GM21381 (cell line): ENCODE measurements around the gene ST3GAL6.

Experiments
- ATAC-seq: cut with Tn5 transposase; IDR thresholded peaks from one replicate; pipeline ENCODE4 v1.9.1; 2021; ENCODE audit warnings: mild to moderate bottlenecking, moderate library complexity; ENCODE audit not compliant: unreplicated experiment

The ST3GAL6 gene, protein sequence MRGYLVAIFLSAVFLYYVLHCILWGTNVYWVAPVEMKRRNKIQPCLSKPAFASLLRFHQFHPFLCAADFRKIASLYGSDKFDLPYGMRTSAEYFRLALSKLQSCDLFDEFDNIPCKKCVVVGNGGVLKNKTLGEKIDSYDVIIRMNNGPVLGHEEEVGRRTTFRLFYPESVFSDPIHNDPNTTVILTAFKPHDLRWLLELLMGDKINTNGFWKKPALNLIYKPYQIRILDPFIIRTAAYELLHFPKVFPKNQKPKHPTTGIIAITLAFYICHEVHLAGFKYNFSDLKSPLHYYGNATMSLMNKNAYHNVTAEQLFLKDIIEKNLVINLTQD

DNA sequence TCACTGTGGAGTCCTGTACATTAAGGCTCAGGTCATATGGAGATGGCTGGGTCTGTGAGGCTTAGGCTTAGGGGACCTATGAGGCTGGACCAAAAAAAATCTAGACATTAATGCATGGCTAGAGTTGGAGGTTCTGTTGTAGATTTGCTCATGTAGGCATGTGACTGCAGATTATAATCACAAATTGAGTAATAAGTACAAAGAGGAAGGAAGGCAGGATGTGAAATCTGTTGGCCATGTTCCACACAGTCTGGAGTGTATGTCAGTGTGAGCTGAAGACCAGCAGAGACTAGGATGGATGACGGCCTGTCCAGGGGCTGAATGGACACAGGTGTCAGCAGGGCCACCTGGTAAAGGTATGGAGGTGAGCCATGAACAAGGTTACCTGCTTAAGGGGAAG is at the start of gene ST3GAL6:
TSS of gene ST3GAL6 (plus strand) at position 265 of the 400 bp plus-strand sequence. CDS start 5,101 bp downstream, outside the sequence.
- ATAC-seq, result no peak

DNA sequence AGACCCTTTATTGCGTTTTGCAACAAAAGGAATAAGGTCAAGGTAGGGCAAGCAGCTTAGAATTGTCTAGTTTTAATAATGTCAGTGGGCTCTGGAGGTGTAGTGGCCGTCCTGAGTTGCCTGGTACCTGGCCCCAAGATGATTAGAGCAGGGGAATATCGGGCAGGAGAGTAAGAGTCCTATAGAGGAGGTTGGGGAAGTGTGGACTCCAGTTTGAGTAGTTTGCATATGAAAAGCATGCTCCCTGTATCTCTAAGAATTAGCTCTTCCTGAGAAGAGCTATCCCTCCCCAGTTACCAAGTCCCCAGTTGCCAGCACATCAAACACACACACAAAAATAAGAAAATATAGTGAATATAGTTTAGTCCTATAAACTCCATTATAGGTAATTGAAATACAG is 49.2 kb upstream of the ST3GAL6 start:
- ATAC-seq, result no peak

DNA sequence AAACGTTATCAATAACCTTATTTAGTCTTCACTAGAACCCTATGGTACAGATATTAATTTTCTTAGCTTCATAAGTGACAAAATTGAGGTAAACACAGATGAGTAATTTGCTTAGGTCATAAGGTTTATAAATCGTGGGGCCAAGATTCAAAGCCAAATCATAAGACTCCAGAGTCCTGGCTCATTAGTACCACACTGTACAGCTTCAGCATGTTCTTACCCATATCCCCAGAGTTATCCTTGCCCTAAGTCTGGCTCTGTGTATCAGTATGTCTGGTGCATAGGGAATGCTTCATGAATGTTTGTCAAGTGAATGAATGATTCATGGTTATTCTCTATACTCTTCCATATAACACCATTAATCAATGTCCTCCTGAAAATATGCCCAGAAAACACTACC is 45.6 kb upstream of the ST3GAL6 start:
- ATAC-seq, result no peak

DNA sequence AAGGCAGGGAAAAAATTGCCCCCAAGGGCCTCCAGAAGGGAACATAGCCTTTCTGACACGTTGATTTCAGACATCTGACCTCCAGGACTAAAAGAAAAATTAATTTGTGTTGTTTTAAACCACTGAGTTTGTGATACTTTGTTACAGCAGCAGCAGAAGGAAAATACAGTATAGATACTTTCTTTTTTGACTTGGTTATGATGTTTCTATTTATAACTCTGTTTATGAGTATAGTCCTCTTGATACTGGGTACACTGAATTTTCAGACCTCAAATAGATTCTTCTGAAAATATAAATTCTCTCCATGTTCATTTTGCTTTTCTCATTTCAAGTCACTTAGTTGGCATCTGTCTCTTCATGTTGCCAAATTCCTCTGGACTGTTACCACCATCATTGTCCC is 44.4 kb upstream of the ST3GAL6 start:
- ATAC-seq, result no peak

DNA sequence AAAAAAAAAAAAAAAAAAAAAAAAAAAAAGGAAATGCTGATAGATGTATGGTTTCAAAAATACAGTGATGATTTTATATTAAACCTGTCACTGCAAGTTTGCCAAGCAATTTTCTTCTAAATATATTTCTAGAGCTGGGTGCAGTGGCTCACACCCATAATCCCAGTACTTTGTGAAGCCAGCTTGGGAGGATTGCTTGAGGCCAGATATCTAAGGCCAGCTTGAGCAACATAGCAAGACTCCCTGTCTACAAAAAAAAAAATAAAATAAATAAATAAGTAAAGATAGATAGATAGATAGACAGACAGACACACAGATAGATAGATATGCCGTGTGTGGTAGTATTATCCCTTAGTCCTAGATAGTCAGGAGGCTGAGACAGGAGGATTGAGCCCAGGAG is 41.4 kb upstream of the ST3GAL6 start:
- no peak for ATAC-seq

DNA sequence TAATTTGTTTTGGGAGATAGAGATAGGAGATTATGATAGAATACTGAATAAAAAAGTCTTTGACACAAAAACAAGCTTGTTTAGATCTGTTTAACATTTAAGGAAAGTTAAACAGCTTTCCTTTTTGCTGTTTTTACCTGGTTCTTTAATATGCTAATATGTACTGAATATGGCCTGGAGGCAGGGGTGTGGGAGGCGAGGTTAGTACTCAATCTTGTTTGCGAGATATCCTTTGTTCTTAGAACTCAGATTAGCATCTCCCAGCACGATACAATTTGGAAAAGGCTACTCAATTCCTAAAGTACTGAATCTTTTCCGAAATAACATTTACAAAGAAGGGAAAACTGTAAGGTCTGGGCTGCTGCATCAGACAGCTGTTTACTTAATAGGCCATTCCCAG is 40.8 kb upstream of the ST3GAL6 start:
- ATAC-seq, result no peak

DNA sequence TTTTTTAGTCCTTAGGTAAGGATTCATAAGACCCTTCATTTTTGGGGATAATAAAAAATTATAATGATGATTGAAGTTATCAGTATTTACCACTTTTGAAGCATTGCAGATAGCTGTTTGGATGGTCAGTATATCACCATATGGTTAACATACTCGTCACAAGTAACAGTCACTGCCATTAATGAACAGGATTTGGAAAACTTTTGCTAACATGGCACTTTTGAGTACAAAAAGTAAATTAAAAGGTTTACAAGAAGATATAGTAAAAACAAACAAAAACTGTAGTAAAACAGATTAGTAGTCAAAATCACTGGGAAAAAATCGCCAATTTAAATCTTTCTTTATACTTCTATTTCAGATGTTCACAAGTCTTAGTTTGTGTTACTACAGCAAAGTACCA is 37.8 kb upstream of the ST3GAL6 start:
- no peak for ATAC-seq

DNA sequence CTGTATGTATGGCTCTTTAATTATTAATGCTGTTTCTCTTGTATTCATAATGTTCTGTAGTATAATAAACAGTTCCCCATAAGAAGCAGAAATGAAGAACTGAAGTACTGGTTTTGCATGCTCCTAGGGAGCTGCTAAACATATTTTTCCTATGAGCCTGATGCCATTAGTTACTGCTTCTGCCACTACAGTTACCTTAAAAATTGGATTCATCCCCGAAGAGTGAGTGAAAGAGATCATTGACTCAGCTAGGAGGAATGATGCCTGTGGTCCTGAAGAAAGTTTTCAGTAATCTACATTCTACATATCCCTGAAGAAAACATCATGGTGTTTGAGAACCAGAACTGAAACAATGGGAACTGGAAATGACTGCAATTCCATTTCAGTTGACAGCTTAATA is 37.1 kb upstream of the ST3GAL6 start:
- ATAC-seq, result no peak

DNA sequence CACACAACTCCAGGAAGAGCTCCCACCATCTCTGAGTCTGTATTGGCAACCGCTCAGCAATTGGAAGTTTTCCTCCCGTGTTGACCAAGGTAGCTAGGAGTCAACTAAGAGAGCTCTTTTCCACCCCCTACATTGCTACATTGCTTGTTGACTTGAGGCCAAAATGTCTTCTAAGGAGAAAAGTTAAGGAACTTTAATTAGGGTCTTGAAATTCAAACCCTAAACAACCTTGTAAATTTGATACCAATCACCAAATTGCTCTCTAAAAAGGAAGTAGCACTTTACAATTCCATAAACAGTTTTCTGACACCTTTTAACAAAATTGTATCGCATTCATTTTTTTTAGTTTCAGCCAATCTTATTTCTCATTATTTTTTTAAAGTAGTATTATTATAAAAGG is 35.5 kb upstream of the ST3GAL6 start:
- no peak for ATAC-seq

DNA sequence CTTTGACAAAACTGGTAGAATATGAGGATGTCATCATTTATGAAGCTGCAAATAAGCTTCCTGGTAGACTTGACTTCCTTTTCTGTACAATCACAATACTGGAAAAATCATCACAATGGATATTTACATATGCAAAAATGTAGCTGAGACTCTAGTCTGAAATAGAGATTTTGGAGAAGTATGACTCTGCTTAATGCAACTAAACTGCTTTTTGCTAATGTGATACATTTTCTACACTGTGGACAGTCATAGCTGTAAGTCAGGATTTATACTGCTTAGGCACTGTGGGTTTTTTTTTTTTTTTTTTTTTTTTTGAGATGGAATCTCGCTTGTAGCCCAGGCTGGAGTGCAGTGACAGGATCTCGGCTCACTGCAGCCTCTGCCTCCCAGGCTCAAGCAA is 34.5 kb upstream of the ST3GAL6 start:
- ATAC-seq, result no peak

DNA sequence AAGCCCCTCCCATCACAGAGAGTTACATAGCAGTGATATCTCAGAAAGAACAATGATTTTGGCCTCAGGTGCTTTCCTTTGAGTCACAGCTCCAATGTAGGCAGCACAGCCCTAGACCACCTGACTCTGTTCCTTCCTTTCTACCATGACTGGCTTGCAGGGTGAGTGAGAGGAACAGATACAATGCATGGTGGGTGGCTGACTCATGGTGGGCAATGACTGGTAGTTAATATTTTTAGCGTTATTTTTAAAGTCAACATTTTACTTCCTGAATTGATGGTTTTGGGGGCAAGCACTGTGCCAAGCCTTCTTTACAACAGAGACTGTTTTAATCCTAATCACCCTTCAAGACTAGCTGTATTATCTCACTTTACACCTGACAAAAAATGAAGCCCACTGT is 32.8 kb upstream of the ST3GAL6 start:
- peak; percentile 38 for ATAC-seq

DNA sequence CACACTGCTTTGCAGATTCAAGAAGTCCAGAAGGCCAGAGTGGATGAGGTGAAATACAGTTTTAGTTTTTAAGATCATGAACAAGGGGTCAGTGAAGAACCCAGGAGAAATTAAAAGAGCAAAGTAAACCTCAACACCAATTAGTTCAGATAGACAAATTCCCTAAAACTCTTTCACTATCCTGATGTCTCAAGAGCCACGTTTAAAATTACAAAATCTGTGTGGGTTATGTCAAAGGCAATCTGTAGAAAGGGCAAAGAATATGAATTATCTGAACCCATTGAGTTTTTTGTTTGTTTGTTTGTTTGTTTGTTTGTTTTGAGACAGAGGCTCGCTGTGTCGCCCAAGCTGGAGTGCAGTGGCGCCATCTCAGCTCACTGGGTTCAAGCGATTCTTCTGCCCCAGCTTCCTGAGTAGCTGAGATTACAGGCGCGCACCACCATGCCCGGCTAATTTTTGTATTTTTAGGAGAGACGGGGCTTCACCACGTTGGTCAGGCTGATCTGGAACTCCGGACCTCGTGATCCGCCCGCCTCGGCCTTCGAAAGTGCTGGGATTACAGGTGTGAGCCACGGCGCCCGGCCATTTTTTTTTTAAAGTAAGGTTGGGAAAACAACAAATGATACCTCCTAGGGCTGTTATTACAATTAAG is 32.1 kb upstream of the ST3GAL6 start:
- ATAC-seq, result no peak

DNA sequence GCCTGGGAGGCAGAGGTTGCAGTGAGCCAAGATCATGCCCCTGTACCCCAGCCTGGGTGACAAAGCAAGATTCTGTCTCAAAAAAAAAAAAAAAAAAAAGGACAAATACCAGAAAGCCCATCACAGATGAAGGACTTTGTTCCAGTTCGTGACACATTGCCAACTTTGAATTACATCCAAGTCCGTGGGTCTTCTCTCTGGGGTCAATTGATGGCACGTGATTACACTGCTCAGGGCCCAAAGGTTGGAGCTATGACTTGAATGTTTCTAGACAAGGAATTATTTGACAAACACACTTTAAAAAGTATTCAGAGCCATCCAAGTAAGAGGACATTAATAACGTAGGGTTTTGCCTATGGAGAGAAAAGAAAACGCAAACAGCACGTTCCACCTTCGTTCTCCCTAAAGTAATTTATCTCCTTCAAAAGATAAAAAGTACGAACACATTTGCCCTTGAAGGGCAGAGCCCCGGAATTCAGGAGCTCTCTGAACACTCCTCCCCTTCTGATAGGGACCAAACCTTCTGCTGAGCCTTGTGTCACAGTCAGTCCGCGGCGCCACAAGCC is 31.3 kb upstream of the ST3GAL6 start:
- peak; percentile 51 for ATAC-seq

DNA sequence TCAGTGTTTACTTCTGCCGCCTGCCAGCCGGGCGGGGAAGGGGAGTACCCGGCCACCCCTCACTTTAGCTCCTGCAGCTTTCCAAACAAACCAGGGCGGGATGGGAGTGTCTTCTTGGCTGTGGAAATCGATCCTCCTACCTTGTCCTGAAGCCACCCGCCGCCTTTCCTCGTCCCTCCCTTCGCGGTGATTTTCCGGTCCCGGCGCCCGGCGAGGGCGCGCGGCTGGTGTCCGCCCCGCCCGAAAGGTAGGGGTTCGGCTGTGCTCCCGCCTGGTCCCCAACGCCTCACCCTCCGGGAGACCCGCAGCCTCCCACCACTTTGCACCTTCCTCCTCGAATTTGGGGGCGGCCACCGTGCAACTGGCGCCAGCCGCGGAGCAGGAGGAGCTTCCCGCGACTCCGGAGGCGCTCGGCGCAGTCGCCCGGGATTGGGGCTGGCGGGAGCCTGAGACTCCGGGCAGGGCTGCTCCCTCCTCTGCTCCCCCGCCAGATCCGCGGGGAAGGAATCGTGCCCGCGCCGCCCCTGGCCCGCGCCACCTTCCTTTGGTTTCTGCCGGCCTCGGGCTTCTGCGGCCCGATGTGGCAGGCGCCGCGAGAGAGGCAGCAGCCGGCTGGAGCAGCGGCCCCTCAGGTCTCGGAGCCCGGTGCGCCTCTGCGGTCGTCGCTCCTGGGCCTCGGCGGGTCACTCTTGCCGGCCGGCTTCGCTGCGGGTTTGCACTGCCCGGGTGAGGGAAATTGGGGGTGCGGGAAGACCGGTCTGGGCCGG is 30.7 kb upstream of the ST3GAL6 start:
- peak; percentile 42 for ATAC-seq

DNA sequence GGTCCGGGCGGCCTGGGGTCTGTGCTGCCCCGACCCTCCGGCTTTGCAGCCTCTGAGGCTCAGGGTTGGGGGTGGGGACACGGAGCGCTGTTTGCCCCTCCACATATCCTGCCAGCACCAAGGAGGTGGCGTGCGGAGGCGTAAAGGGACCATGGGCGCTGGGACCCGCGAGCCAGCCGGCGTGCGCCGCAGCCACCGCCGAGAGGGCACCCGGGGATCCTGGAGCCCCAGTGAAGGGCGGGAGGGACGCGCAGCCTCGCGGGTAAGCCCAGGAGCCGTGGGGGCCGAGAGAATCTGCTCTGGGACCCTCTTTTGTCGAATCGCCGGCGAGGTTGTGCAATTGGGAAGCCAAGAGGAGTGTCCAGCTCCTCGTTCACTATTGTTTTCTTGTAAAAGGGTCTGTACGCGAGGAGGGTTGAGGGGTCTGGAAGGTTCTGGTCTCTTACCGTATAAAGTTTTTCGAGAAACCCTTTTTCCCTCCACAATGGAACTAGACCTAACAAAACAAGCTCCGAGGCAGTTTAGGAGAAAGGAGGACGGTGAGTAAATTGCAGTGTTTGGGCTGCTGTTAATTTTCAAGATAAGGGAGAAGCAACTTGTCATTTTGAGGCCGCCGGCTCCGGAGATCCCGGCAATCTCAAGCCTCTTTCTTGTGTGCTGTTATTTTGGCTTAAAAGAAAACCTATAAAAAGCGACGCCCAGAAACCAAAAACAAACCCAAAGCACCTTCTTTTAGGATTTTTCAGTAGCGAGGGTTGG is 29.9 kb upstream of the ST3GAL6 start:
- ATAC-seq, result peak; percentile 31

DNA sequence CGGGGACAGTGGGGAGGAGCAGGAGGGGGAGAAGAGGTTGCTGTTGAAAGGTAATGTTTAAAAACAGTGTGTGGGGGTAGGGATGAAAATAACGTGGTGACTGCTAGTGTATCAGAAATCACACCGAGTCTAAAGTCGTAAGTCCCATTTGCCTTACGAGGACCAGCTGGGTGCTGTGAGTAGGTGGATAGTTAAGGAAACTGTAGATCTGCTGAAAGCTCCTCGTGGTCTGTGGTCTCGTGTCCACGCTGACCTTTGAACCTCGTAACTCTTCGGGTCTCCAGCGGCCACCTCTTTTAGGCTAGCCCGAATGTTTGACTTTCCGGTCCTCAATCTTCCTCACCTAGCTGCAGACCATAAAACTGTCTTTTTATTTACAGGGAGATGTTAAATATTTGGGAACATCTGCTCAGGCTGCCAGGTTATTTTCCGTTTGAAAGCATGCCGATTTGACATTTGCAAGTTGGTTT is 29.3 kb upstream of the ST3GAL6 start:
- no peak for ATAC-seq

DNA sequence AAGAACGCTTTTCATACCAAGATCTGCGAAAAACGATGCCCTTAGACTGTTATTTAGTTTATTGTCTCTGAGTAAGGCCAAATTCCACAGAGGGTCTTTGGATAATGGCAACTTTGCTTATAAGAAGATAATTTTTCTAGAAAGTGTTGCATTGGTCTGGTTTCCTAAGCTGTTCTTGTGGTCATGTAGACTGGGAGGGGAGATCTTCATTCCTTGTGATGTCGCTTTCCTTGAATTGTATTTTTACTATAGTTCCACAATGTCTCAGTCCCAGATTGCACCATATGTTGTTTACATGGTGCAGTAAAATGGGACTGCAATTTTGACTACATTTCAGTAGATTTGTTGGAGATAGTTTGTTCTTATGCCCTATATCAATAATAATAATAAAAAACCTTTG is 28.8 kb upstream of the ST3GAL6 start:
- no peak for ATAC-seq

DNA sequence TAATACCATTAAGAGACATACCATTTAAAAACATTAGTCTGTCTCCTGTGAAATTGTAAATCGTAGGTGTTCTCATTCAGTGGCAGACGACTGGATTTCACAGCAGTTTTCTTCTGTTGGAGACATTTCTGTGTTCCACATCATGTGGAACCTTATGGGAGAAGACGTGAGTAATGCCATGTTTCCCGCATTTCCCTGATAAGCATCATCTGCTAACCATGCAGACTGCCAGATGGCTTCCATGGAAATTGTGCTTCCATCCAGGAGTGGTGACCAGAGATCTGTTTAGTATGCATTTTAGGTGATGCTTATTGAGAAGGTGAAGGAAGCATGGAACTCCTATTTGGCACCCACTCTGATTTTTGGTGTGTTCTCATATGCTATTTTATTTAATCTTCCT is 28.4 kb upstream of the ST3GAL6 start:
- no peak for ATAC-seq

DNA sequence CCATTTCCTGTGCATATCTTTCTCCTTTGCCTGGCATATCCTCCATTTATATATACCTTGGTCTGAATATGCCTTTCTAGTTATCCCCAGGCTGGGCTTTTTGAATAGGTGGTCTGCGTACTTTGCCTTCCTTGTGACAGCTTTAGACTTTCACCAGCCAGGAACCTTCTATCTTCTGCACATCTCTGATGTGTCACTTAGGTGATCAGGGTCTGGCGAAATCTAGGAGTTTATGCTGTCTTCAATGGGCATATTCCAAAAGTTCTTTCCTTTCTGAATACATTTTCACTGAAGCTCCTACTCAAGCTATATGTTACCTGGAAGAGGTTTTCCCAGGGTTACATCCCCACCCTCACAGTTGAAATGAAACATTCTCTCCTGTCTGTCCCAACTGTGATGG is 27.8 kb upstream of the ST3GAL6 start:
- no peak for ATAC-seq

DNA sequence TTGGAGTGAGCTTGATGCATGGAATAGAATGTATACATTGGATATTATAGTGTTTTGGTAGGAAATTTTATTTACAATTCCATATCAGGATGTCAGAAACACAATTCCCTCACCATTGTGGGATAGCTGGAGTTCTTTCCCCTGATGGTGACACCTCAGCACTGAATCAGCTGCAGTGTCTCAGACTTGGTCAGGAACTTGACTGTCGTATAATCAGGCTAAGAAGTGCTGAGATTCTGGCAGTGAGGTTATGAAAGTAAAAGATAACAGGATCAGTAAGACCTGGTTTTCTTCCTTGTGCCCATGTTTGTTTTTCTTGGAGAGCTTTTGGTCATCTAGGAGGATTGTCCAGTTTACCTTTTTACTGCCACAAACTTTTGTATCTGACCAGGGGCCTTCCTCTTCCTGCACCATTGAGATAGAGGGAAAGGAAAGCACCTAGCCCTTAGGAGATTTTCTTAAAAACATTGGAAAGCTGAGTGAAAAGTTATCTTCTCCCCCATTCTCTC is 27.3 kb upstream of the ST3GAL6 start:
- ATAC-seq, result no peak

DNA sequence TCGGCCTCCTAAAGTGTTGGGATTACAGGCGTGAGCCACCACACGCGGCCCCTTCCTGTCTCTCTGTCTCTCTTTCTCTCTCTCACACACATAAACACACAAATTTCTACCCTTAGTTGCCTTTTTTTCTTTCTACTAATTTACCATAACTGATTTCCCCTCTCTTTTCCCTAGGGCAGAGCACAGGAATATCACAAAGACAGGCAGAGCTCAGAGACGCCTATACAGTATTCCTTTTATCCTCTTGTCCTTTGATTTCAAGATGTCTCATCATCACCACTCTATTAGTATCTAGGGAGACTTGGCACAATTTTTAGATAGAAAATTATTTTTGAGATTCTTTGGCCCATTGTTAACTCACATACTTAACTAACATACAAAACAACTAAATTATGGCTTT is 25.8 kb upstream of the ST3GAL6 start:
- no peak for ATAC-seq
